ENCODE data around the gene SPACA6.

The SPACA6 gene

DNA sequence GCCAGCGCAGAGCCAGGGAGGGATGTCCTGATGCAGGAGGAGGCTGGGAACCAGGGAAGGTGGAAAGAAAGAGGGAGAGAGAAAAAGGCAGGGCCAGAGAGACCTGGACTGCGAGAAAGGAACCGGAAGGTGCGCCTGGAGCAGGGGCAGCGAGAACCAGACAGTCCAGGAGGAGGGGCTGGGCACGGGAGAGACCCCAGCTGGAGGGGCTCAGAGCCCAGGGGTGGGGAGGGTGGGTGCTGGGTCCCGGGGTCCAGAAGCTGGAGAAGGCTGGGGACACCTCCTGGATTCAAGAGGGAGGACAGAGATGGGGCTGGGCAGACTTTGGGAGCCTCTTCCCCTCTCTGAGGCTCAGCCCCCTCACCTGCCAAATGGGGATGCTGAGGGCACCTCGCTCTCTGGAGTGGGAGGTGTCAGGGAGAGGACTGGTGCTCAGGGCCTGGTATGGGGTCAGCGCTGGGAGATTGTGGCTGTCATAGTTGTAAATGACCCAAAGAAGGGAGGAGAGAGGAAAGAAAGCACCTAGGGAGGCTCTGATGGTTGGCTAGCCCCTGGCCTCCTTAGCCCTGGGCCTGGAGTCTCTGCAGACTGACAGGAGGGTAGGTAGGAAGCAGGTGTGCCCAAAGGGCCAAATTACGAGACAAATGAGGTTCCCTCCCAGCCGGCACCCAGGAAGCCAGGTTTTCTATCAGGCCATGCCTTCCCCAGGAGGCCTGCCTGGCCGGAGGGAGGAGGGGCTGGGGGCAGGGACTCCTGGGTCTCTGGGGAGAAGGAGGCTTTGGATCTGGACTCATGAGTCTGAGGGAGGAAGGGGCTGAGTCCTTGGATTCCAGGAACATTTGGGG is 1.3 kb upstream of the SPACA6 start:
- no peak for DNase-seq (ENCODE audit: low spot score)
- ChIA-PET CTCF (no interaction called here), POLR2A (ENCODE audit: low non-redundant PET) (no interaction called here)
- TF ChIP-seq, protein P1, sequence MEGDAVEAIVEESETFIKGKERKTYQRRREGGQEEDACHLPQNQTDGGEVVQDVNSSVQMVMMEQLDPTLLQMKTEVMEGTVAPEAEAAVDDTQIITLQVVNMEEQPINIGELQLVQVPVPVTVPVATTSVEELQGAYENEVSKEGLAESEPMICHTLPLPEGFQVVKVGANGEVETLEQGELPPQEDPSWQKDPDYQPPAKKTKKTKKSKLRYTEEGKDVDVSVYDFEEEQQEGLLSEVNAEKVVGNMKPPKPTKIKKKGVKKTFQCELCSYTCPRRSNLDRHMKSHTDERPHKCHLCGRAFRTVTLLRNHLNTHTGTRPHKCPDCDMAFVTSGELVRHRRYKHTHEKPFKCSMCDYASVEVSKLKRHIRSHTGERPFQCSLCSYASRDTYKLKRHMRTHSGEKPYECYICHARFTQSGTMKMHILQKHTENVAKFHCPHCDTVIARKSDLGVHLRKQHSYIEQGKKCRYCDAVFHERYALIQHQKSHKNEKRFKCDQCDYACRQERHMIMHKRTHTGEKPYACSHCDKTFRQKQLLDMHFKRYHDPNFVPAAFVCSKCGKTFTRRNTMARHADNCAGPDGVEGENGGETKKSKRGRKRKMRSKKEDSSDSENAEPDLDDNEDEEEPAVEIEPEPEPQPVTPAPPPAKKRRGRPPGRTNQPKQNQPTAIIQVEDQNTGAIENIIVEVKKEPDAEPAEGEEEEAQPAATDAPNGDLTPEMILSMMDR (conservative IDR thresholded peaks at IDR 0.05; ENCODE audit: low read depth): no peak
- H3K27ac ChIP-seq: peak overlapping the region; percentile 99

DNA sequence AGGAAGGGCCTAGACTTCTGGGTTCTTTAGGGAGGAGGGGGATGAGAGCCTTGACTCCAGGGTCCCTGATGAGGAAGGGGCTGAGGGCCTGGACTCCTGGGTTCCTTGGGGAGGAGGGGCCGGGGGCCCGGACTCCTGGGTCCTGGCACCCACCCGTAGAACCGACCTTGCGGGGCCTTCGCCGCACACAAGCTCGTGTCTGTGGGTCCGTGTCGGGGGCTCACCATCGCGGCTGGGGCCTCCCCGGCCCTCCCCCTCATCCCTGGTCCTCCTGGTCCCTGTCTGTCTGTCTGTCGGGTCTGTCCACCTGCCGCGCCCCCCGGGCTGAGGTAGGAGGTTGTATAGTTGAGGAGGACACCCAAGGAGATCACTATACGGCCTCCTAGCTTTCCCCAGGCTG is 662 bp upstream of the SPACA6 start:
- TF ChIP-seq, protein P1 (conservative IDR thresholded peaks at IDR 0.05; ENCODE audit: low read depth): no peak
- POLR2A ChIA-PET (ENCODE audit: low non-redundant PET): no interaction called here
- H3K27ac ChIP-seq: peak overlapping the region; percentile 99
- no peak for DNase-seq (ENCODE audit: low spot score)
- CTCF ChIA-PET: interaction anchor here (0.6 kb wide), 1 partner anchor 10 kb away, joined by 3 read pairs; no protein-coding TSS in a partner anchor

DNA sequence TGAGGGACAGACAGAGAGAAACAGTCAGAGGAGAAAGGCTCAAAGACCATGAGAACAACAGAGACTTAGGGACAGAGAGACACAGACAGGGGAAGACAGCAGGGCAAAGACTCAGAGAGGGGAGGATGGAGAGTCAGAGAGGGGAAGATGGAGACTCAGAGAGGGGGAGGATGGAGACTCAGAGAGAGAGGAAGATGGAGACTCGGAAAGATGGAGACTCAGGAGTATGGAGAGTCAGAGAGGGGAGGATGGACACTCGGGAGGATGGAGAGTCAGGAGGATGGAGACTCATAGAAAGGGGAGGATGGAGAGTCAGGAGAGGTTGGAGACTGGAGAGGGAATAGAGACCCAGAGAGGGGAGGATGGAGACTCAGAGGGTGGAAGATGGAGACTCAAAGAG is 689 bp downstream of the SPACA6 start:
- TF ChIP-seq, protein P1 (conservative IDR thresholded peaks at IDR 0.05; ENCODE audit: low read depth): no peak
- POLR2A ChIA-PET (ENCODE audit: low non-redundant PET): no interaction called here
- peak overlapping the region; percentile 99 for H3K27ac ChIP-seq
- CTCF ChIA-PET: interaction anchor here (0.6 kb wide), 1 partner anchor 34 kb away, joined by 3 read pairs; no protein-coding TSS in a partner anchor
- no peak for DNase-seq (ENCODE audit: low spot score)

DNA sequence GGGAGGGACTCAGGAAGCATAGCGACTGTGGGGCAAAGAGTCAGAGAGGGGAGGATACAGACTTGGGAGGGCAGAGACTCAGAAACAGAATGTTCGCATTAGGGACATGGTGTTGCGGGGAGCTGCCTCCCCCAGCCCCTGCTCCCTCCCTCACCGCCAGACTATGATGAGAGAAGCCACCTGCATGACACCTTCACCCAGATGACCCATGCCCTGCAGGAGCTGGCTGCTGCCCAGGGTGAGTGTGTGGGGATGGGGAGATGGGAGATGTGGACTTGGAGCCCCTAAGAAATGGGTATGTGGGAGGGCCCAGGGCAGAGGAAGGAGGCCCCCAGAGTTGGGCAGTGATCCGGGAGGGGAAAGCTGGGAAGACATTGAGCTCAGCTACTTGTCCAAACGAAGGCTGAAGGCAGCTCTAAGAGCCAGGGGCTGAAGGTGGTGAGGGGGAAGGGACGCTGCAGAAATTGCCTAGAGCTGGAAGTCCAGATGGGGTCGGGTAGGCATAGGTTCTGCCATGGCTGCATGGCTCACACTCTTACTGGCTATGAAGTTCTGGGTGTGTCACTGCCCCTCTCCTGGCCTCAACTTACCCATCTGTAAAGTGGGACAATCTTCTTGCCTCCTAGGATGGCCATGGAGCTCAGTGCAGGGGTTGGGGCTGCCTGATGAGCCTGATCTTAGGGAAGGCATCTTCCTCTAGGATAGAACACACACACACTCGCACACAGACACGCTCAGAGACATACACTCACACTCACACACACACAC is 1.4 kb downstream of the SPACA6 start:
- no peak for DNase-seq (ENCODE audit: low spot score)
- POLR2A ChIA-PET (ENCODE audit: low non-redundant PET): no interaction called here
- CTCF ChIA-PET: interaction anchor here (0.6 kb wide), 1 partner anchor 9 kb away, joined by 5 read pairs; no protein-coding TSS in a partner anchor
- TF ChIP-seq, protein P1 (conservative IDR thresholded peaks at IDR 0.05; ENCODE audit: low read depth): no peak
- H3K27ac ChIP-seq: peak overlapping the region; percentile 99

DNA sequence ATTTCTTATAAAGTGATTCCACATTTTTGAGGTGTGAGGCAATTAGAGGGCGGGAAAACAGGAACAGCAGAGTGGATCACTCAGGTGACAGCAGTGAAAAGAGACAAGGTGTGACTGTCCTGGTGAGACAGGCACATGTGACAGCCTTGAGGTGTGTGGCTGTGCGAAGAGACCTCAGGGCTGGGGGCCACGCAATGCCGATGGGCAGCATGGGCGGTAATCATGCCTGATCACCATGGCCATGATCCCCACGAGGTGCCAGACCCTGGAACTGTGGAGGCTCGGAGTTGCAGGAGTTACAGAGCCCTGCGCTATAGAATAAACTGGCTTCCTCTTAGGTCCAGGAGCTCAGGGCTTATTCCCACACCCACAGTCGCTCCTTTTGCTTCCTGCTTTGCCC is 2.0 kb downstream of the SPACA6 start:
- TF ChIP-seq, protein P1 (conservative IDR thresholded peaks at IDR 0.05; ENCODE audit: low read depth): no peak
- H3K27ac ChIP-seq: peak overlapping the region; percentile 99
- POLR2A ChIA-PET (ENCODE audit: low non-redundant PET): no interaction called here
- DNase-seq (ENCODE audit: low spot score): no peak
- CTCF ChIA-PET: no interaction called here

DNA sequence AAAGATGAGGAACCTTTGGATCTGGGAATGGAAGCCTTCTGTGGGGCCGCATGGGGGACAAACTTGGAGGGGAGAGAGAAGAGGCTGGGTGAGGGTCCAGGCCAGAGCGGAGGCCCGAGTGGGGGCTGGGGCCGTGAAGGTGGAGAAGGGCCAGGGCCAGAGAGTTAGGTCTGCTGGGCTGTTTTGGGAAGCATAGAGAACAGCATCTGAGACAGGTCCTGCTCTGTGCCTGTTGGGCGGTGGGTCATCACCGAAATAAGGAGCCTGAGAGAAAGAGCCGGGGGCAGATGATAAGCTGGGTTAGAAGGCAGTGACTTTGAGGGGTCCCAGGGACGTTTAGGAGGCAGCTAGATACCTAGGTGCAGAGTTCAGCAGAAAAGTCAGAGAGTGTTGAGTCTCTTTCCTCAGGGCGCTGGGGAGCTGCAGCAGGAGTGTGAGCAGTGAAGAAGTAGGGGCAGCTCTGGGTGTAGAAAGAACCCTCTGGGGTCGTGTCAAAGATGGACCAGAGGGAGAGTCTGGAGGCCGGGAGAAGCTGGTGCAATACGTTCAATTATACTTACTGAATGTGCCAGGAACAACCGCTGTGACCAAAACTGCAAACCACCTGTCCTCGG is 2.7 kb downstream of the SPACA6 start:
- no peak for DNase-seq (ENCODE audit: low spot score)
- TF ChIP-seq, protein P1 (conservative IDR thresholded peaks at IDR 0.05; ENCODE audit: low read depth): no peak
- CTCF ChIA-PET: no interaction called here
- H3K27ac ChIP-seq: peak overlapping the region; percentile 99
- POLR2A ChIA-PET (ENCODE audit: low non-redundant PET): no interaction called here
